Measurements from ENCODE around the gene XPO4. TPM values are rescaled to one million over a fixed set of nuclear protein-coding genes. Genes with fewer than 3 reads are reported as not detected.

The XPO4 gene
- polyA plus RNA-seq, 1 of the 3 experiments (the other 2 are of a cell fraction), result 4.2 TPM

DNA sequence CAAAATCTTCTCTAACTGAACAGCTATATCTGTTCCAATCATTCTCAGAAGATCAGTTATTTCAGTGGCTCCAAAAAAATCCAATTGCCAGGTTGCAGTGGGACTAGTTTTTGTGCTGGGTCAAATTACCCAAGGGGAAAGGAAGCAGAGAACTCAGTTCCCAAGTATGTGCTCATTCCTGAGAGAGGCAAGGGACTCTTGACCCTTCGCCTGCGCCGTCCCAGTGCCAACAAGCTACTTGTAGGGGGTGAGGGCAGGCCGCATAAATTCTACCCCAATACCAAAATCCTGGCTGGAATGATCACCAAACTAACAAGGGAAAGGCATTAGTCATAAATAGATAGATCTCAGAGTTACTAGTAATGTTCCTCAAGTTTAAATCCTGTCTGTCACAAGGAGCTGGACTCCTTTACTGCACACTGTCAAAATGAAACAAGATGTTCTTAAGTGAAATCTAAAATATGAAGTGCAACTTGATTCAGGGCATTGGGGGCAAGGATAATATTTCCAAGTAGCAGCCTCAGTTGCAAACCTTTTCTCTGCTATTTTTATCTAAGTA lies 50.6 kb downstream of the XPO4 start:
- no peak overlapping the region for H3K27ac ChIP-seq (ENCODE audit: low read depth in 2 of 2, low read length in 1 of 2)
- TF ChIP-seq CTCF (IDR thresholded peaks at IDR 0.05) (no peak), MXI1 (IDR thresholded peaks at IDR 0.05; ENCODE audit: low read depth, low read length) (no peak), TAF1 (IDR thresholded peaks at IDR 0.05; ENCODE audit: borderline replicate concordance, low read depth, low read length) (no peak), JUND (IDR thresholded peaks at IDR 0.05) (no peak), SIN3A (IDR thresholded peaks at IDR 0.05; ENCODE audit: borderline replicate concordance, low read depth, low read length) (no peak), CHD2 (IDR thresholded peaks at IDR 0.05; ENCODE audit: low read length, partially characterized antibody) (no peak), ZBTB33 (IDR thresholded peaks at IDR 0.05; ENCODE audit: borderline replicate concordance, low read depth) (no peak), MAX (IDR thresholded peaks at IDR 0.05; ENCODE audit: low read depth) (no peak), POLR2AphosphoS5 (IDR thresholded peaks at IDR 0.05; ENCODE audit: low read depth, low read length) (no peak), FOSL2 (IDR thresholded peaks at IDR 0.05; ENCODE audit: borderline replicate concordance, low read depth) (no peak), NFIC (IDR thresholded peaks at IDR 0.05; ENCODE audit: borderline replicate concordance) (no peak), FOXJ3 (CRISPR knock-in tag; IDR thresholded peaks at IDR 0.05) (no peak), RFX5 (IDR thresholded peaks at IDR 0.05; ENCODE audit: low read length) (no peak)
- TF ChIP-seq, protein P1, sequence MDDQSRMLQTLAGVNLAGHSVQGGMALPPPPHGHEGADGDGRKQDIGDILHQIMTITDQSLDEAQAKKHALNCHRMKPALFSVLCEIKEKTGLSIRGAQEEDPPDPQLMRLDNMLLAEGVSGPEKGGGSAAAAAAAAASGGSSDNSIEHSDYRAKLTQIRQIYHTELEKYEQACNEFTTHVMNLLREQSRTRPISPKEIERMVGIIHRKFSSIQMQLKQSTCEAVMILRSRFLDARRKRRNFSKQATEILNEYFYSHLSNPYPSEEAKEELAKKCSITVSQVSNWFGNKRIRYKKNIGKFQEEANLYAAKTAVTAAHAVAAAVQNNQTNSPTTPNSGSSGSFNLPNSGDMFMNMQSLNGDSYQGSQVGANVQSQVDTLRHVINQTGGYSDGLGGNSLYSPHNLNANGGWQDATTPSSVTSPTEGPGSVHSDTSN (IDR thresholded peaks at IDR 0.05), result no peak
- TF ChIP-seq, protein P2, sequence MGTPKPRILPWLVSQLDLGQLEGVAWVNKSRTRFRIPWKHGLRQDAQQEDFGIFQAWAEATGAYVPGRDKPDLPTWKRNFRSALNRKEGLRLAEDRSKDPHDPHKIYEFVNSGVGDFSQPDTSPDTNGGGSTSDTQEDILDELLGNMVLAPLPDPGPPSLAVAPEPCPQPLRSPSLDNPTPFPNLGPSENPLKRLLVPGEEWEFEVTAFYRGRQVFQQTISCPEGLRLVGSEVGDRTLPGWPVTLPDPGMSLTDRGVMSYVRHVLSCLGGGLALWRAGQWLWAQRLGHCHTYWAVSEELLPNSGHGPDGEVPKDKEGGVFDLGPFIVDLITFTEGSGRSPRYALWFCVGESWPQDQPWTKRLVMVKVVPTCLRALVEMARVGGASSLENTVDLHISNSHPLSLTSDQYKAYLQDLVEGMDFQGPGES (IDR thresholded peaks at IDR 0.05; ENCODE audit: low read depth, low read length), result no peak
- TF ChIP-seq, protein P3, sequence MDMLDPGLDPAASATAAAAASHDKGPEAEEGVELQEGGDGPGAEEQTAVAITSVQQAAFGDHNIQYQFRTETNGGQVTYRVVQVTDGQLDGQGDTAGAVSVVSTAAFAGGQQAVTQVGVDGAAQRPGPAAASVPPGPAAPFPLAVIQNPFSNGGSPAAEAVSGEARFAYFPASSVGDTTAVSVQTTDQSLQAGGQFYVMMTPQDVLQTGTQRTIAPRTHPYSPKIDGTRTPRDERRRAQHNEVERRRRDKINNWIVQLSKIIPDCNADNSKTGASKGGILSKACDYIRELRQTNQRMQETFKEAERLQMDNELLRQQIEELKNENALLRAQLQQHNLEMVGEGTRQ (IDR thresholded peaks at IDR 0.05; ENCODE audit: borderline replicate concordance, low read depth, low read length), result no peak
- DNase-seq, result no peak
- peaks cover 4 to 9% of the 10 kb centered on the region in 2 experiments; a peak in 3 of 4 replicates for H3K4me1 ChIP-seq (ENCODE audit: control insufficient read depth in 1 of 2, insufficient read depth in 2 of 2, low read depth in 1 of 2, low read length in 1 of 2)
- H3K4me2 ChIP-seq, result no peak overlapping the region
- CTCF ChIA-PET, result interaction anchor here (0.7 to 4.0 kb wide), 2 partner anchors 23 to 290 kb away, joined by 4 to 13 read pairs; no protein-coding TSS in a partner anchor
- H3K27me3 ChIP-seq (ENCODE audit: insufficient read depth), result no peaks in the 10 kb centered on the region
- no peak overlapping the region for H3K9ac ChIP-seq
- peaks cover 4% of the 10 kb centered on the region for H3F3A ChIP-seq (replicated peaks; ENCODE audit: insufficient read depth)
- WGBS (ENCODE audit: low lambda C conversion rate), result 98% methylated on average over 4 of the region's 4 CpGs
- H3K9me3 ChIP-seq, result no peaks in the 10 kb centered on the region
- no peak overlapping the region for H3K4me3 ChIP-seq (ENCODE audit: low read depth in 2 of 2, low read length in 1 of 2)
- no peaks in the 10 kb centered on the region for H3K9me2 ChIP-seq
- no peak overlapping the region for H2AFZ ChIP-seq (ENCODE audit: low read depth)
- POLR2A ChIA-PET, result no interaction called here
- H3K79me2 ChIP-seq (ENCODE audit: insufficient read depth), result no peaks in the 10 kb centered on the region
- H4K20me1 ChIP-seq (ENCODE audit: insufficient read depth), result no peaks in the 10 kb centered on the region
- H3K36me3 ChIP-seq (replicated peaks in 1 of 2; ENCODE audit: control insufficient read depth in 1 of 2, insufficient read depth in 2 of 2, low read length in 1 of 2), result peaks cover 6 to 23% of the 10 kb centered on the region in 2 experiments
